SK-N-SH treated with all-trans-retinoic acid at 6 μM for 48 hours (cell line): ENCODE results near the gene ODC1.

ENCODE experiments used
- ARNTL ChIP-seq: fragments of 450-650 bp; formaldehyde crosslinking; IDR thresholded peaks from 2 replicates; pipeline ENCODE4 v1.5.0; 2020; ENCODE audit warnings: low read depth, mild to moderate bottlenecking, moderate library complexity, borderline replicate concordance
- CSDC2 ChIP-seq: fragments of 250-450 bp; sonication (Bioruptor Pico); IDR thresholded peaks from 2 replicates; pipeline ENCODE4 v1.5.0; 2020; ENCODE audit warnings: mild to moderate bottlenecking, moderate library complexity
- ESRRG ChIP-seq: fragments of 250-450 bp; sonication (Bioruptor Pico); IDR thresholded peaks from 2 replicates; pipeline ENCODE4 v1.6.1; 2021; ENCODE audit warnings: mild to moderate bottlenecking
- OSR1 ChIP-seq: fragments of 250-450 bp; sonication (Bioruptor Pico); IDR thresholded peaks from 2 replicates; pipeline ENCODE4 v1.8.0; 2022; ENCODE audit warnings: moderate library complexity, mild to moderate bottlenecking, inconsistent platforms
- PPARA ChIP-seq: fragments of 250-450 bp; sonication (Bioruptor Pico); IDR thresholded peaks from 2 replicates; pipeline ENCODE4 v1.5.0; 2020; ENCODE audit warnings: mild to moderate bottlenecking, borderline replicate concordance
- SNAI2 ChIP-seq: fragments of 250-450 bp; sonication (Bioruptor Pico); IDR thresholded peaks from 2 replicates; pipeline ENCODE4 v1.5.0; 2020; ENCODE audit warnings: mild to moderate bottlenecking, moderate library complexity
- TCF4 ChIP-seq: fragments of 250-450 bp; sonication (Bioruptor Pico); IDR thresholded peaks from 2 replicates; pipeline ENCODE4 v1.8.0; 2021; ENCODE audit warnings: mild to moderate bottlenecking, moderate library complexity, borderline replicate concordance
- ZC3H10 ChIP-seq: fragments of 250-450 bp; sonication (Bioruptor Pico); IDR thresholded peaks from 2 replicates; pipeline ENCODE4 v1.5.1; 2021; ENCODE audit warnings: mild to moderate bottlenecking, moderate library complexity
- ZNF8 ChIP-seq: fragments of 450-650 bp; formaldehyde crosslinking; IDR thresholded peaks from 2 replicates; pipeline ENCODE4 v1.5.0; 2020; ENCODE audit warnings: mild to moderate bottlenecking, moderate library complexity
- TF ChIP-seq, protein P1 (sequence below): fragments of 250-450 bp; sonication (Bioruptor Pico); IDR thresholded peaks from 2 replicates; pipeline ENCODE4 v1.5.0; 2020; ENCODE audit warnings: mild to moderate bottlenecking, moderate library complexity
- TF ChIP-seq, protein P2 (sequence below): fragments of 250-450 bp; sonication (Bioruptor Pico); IDR thresholded peaks from 2 replicates; pipeline ENCODE4 v1.5.1; 2020; ENCODE audit warnings: low read depth, mild to moderate bottlenecking, moderate library complexity
- TF ChIP-seq, protein P3 (sequence below): fragments of 250-450 bp; sonication (Bioruptor Pico); IDR thresholded peaks from 2 replicates; pipeline ENCODE4 v1.5.1; 2021; ENCODE audit warnings: mild to moderate bottlenecking, moderate library complexity
- TF ChIP-seq, protein P4 (sequence below): fragments of 250-450 bp; sonication (Bioruptor Pico); IDR thresholded peaks from 2 replicates; pipeline ENCODE4 v1.8.0; 2020; ENCODE audit warnings: mild to moderate bottlenecking, moderate library complexity, borderline replicate concordance

DNA sequence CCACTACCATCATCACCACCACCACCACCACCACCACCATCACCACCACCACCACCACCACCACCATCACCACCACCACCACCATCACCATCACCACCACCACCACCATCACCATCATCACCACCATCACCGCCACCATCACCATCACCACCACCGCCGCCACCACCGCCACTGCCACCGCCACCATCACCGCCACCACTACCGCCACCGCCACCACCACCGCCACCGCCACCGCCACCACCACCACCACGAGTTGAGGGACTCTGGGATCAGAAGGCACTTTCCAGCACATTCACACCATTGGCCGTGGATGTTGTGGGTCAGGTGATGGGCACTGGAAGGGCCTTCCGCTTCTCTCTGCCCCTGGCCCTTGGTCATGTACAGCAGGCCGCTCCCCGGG lies 48.8 kb downstream of the ODC1 start:
- TF ChIP-seq, protein P1, sequence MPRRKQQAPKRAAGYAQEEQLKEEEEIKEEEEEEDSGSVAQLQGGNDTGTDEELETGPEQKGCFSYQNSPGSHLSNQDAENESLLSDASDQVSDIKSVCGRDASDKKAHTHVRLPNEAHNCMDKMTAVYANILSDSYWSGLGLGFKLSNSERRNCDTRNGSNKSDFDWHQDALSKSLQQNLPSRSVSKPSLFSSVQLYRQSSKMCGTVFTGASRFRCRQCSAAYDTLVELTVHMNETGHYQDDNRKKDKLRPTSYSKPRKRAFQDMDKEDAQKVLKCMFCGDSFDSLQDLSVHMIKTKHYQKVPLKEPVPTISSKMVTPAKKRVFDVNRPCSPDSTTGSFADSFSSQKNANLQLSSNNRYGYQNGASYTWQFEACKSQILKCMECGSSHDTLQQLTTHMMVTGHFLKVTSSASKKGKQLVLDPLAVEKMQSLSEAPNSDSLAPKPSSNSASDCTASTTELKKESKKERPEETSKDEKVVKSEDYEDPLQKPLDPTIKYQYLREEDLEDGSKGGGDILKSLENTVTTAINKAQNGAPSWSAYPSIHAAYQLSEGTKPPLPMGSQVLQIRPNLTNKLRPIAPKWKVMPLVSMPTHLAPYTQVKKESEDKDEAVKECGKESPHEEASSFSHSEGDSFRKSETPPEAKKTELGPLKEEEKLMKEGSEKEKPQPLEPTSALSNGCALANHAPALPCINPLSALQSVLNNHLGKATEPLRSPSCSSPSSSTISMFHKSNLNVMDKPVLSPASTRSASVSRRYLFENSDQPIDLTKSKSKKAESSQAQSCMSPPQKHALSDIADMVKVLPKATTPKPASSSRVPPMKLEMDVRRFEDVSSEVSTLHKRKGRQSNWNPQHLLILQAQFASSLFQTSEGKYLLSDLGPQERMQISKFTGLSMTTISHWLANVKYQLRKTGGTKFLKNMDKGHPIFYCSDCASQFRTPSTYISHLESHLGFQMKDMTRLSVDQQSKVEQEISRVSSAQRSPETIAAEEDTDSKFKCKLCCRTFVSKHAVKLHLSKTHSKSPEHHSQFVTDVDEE (CRISPR knock-in tag), result no peak
- no peak for TF ChIP-seq CSDC2 (CRISPR knock-in tag)
- TF ChIP-seq PPARA (CRISPR knock-in tag), result no peak
- TF ChIP-seq SNAI2, result no peak
- TF ChIP-seq TCF4 (CRISPR knock-in tag), result no peak
- TF ChIP-seq, protein P2, sequence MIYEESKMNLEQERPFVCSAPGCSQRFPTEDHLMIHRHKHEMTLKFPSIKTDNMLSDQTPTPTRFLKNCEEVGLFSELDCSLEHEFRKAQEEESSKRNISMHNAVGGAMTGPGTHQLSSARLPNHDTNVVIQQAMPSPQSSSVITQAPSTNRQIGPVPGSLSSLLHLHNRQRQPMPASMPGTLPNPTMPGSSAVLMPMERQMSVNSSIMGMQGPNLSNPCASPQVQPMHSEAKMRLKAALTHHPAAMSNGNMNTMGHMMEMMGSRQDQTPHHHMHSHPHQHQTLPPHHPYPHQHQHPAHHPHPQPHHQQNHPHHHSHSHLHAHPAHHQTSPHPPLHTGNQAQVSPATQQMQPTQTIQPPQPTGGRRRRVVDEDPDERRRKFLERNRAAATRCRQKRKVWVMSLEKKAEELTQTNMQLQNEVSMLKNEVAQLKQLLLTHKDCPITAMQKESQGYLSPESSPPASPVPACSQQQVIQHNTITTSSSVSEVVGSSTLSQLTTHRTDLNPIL, result no peak
- TF ChIP-seq, protein P3, sequence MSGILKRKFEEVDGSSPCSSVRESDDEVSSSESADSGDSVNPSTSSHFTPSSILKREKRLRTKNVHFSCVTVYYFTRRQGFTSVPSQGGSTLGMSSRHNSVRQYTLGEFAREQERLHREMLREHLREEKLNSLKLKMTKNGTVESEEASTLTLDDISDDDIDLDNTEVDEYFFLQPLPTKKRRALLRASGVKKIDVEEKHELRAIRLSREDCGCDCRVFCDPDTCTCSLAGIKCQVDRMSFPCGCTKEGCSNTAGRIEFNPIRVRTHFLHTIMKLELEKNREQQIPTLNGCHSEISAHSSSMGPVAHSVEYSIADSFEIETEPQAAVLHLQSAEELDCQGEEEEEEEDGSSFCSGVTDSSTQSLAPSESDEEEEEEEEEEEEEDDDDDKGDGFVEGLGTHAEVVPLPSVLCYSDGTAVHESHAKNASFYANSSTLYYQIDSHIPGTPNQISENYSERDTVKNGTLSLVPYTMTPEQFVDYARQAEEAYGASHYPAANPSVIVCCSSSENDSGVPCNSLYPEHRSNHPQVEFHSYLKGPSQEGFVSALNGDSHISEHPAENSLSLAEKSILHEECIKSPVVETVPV, result no peak
- TF ChIP-seq ARNTL, result no peak
- TF ChIP-seq ZC3H10 (CRISPR knock-in tag), result no peak
- TF ChIP-seq OSR1 (CRISPR knock-in tag), result no peak
- TF ChIP-seq, protein P4, sequence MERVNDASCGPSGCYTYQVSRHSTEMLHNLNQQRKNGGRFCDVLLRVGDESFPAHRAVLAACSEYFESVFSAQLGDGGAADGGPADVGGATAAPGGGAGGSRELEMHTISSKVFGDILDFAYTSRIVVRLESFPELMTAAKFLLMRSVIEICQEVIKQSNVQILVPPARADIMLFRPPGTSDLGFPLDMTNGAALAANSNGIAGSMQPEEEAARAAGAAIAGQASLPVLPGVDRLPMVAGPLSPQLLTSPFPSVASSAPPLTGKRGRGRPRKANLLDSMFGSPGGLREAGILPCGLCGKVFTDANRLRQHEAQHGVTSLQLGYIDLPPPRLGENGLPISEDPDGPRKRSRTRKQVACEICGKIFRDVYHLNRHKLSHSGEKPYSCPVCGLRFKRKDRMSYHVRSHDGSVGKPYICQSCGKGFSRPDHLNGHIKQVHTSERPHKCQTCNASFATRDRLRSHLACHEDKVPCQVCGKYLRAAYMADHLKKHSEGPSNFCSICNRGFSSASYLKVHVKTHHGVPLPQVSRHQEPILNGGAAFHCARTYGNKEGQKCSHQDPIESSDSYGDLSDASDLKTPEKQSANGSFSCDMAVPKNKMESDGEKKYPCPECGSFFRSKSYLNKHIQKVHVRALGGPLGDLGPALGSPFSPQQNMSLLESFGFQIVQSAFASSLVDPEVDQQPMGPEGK (CRISPR knock-in tag), result no peak
- TF ChIP-seq ESRRG, result no peak
- TF ChIP-seq ZNF8, result no peak
